GM20000 (cell line): ENCODE data around the gene SLC8A1.

ENCODE experiments used
- DNase-seq: peaks from one replicate; pipeline ENCODE4 v3.0.0; 2012; ENCODE audit warnings: low spot score
- CTCF ChIP-seq: IDR thresholded peaks from 2 replicates; pipeline ENCODE4 v1.5.1; 2012; ENCODE audit warnings: mild to moderate bottlenecking, control low read depth; ENCODE audit errors: extremely low read depth, missing control alignments

Gene SLC8A1

GRCh38 chr2:40409734-40410133 is 42.2 kb downstream of the SLC8A1 start:
- TF ChIP-seq CTCF, result no peak
- no peak for DNase-seq

GRCh38 chr2:40406485-40407289 is 45.2 kb downstream of the SLC8A1 start:
- no peak for DNase-seq
- no peak for TF ChIP-seq CTCF

- TF ChIP-seq CTCF, result no peak
- no peak for DNase-seq
Measured at GRCh38 chr2:40405465-40405864, 46.4 kb downstream of the SLC8A1 start.

- no peak for DNase-seq
- TF ChIP-seq CTCF, result no peak
Measured at GRCh38 chr2:40404517-40404916, 47.4 kb downstream of the SLC8A1 start.

- DNase-seq, result no peak
- TF ChIP-seq CTCF, result no peak
Measured at GRCh38 chr2:40403233-40403836, 48.6 kb downstream of the SLC8A1 start.

DNA sequence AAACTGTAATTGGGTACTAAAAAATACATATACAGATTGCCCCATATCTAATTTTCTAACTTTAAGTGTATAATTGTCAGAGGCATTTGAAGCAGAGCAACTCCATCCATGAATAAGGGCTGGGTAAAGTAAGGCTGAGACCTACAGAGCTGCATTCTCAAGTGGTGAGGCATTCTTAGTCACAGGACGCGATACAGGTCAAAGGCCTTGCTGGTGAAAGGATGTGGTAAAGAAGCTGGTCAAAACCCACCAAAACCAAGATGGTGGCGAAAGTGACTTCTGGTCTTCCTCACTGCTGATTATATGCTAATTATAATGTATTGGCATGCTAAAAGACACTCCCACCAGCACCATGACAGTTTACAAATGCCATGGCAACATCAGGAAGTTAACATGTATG is 50.0 kb downstream of the SLC8A1 start:
- no peak for TF ChIP-seq CTCF
- DNase-seq, result no peak

DNA sequence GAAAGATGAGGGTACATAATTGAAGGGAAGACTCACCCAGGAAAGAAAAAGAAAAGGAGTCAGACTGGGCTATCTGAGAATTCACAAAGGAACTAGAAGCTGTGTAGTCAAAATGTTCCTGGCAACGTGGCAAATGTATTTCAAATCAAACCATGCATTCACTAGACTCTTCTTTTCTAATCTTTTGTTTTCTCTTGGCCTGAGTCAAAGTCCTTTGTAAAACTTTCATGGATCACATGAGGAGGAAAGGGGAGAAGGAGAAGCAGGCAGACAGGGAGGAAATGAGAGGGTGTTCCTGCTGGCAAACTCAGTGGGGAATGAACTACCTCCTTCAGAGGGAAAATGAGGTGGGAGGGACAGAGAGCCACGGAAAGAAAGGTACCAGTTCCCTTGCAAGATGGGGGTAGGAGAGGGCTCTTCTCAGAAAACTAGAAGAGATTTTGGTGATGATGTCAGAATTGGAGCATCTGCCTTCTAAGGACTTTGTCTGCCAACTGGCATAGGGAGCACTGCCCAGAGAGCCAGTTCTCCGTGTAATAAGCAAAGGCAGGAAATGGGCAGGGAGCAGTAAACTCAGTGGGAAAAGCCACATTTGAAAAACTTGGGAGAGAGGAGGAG is 51.4 kb downstream of the SLC8A1 start:
- TF ChIP-seq CTCF, result no peak
- no peak for DNase-seq
